NCI-H2171 (cell line): Measurements from ENCODE around the gene MB21D2.

Experiments
- DNase-seq: peaks from one replicate; lab custom pipeline; 2025; lab: John Stamatoyannopoulos, UW

The MB21D2 gene

GRCh38 chr3:192923731-192924130 lies 6.1 kb upstream of the MB21D2 start:
- no peak for DNase-seq

GRCh38 chr3:192921793-192922192 lies 4.1 kb upstream of the MB21D2 start:
- DNase-seq: no peak

GRCh38 chr3:192920411-192920810 lies 2.8 kb upstream of the MB21D2 start:
- DNase-seq: peak; percentile 76

- DNase-seq: no peak
These were observed 2.2 kb upstream of the MB21D2 start for GRCh38 chr3:192919901-192920300.

GRCh38 chr3:192918275-192918588 lies 576 bp upstream of the MB21D2 start:
- no peak for DNase-seq

- peak; percentile 60 for DNase-seq
These were observed 640 bp downstream of the MB21D2 start for GRCh38 chr3:192917028-192917403.

- DNase-seq: no peak
These were observed 1.2 kb downstream of the MB21D2 start for GRCh38 chr3:192916371-192917027.

GRCh38 chr3:192915722-192916121 lies 1.9 kb downstream of the MB21D2 start:
- no peak for DNase-seq

- peak; percentile 16 for DNase-seq
These were observed 2.4 kb downstream of the MB21D2 start for GRCh38 chr3:192915304-192915703.

GRCh38 chr3:192914848-192915247 lies 2.8 kb downstream of the MB21D2 start:
- no peak for DNase-seq

- DNase-seq: no peak
These were observed 4.1 kb downstream of the MB21D2 start for GRCh38 chr3:192913540-192913939.

- DNase-seq: no peak
These were observed 6.4 kb downstream of the MB21D2 start for GRCh38 chr3:192911293-192911692.

GRCh38 chr3:192907784-192908183 lies 9.9 kb downstream of the MB21D2 start:
- no peak for DNase-seq

- DNase-seq: no peak
These were observed 10.7 kb downstream of the MB21D2 start for GRCh38 chr3:192906940-192907339.

GRCh38 chr3:192905980-192906678 lies 11.5 kb downstream of the MB21D2 start:
- DNase-seq: no peak

GRCh38 chr3:192904632-192905289 lies 12.9 kb downstream of the MB21D2 start:
- DNase-seq: peak; percentile 18

- DNase-seq: no peak
These were observed 15.1 kb downstream of the MB21D2 start for GRCh38 chr3:192902549-192902948.

- no peak for DNase-seq
These were observed 16.2 kb downstream of the MB21D2 start for GRCh38 chr3:192901435-192901834.

- no peak for DNase-seq
These were observed 18.1 kb downstream of the MB21D2 start for GRCh38 chr3:192899540-192899982.

GRCh38 chr3:192897005-192897404 lies 20.7 kb downstream of the MB21D2 start:
- DNase-seq: no peak

GRCh38 chr3:192896208-192896607 lies 21.4 kb downstream of the MB21D2 start:
- DNase-seq: no peak

- no peak for DNase-seq
These were observed 23.0 kb downstream of the MB21D2 start for GRCh38 chr3:192894676-192895075.

- DNase-seq: no peak
These were observed 24.5 kb downstream of the MB21D2 start for GRCh38 chr3:192892981-192893700.
